ENCODE results near the gene FRA10AC1. TPM values are rescaled to one million over a fixed set of nuclear protein-coding genes. Genes with fewer than 3 reads are reported as not detected.

Gene FRA10AC1
- total and polyA plus RNA-seq, 4 donors = 4.3 to 38.9 (median 15.2) TPM

DNA sequence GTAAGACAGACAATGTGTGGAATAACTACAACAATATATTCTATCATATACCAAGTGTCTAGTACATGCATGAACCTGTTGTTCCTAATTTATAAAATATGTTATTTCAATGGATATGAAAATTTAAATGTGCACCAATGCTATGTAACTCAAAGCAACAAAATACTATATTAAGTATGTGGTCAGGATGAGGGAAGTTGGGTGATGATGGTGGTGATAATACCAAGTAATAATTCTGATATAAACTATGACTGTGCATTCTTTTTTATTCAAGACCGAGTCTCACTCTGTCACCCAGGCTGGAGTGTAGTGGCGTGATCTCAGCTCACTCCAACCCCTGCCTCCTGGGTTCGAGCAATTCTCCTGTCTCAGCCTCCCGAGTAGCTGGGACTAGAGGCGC, 2.1 kb upstream of the FRA10AC1 start:
- Histone ChIP-seq H3K4me3 (no peak overlapping the region), H3K9ac (ENCODE audit: insufficient read depth in 1 of 2, low read length in 2 of 2) (no peak overlapping the region), H3K9me3 (ENCODE audit: control insufficient read depth in 4 of 4, insufficient read depth in 3 of 4, low read length in 3 of 4) (no peaks in the 10 kb centered on the region), H3K27ac (ENCODE audit: low read depth in 1 of 2, low read length in 1 of 2) (no peak overlapping the region), H3K27me3 (ENCODE audit: control insufficient read depth in 3 of 3, insufficient read depth in 3 of 3, low read length in 2 of 3) (peaks cover 0 to 3% (median 3%) of the 10 kb centered on the region in 3 donors), H3K4me1 (ENCODE audit: control insufficient read depth in 5 of 5, insufficient read depth in 5 of 5, low read length in 5 of 5) (peaks cover 0 to 13% (median 0%) of the 10 kb centered on the region in 5 donors), H3K36me3 (ENCODE audit: control insufficient read depth in 4 of 4, insufficient read depth in 4 of 4, low read length in 4 of 4) (peaks cover 0 to 2% (median 0%) of the 10 kb centered on the region in 4 donors)
- 82 to 94% methylated on average over 5 of the region's 5 CpGs for WGBS, 2 donors
- DNase-seq (no peak), ATAC-seq (ENCODE audit: insufficient read depth, low FRiP score) (no peak)
- TF ChIP-seq, protein P1, sequence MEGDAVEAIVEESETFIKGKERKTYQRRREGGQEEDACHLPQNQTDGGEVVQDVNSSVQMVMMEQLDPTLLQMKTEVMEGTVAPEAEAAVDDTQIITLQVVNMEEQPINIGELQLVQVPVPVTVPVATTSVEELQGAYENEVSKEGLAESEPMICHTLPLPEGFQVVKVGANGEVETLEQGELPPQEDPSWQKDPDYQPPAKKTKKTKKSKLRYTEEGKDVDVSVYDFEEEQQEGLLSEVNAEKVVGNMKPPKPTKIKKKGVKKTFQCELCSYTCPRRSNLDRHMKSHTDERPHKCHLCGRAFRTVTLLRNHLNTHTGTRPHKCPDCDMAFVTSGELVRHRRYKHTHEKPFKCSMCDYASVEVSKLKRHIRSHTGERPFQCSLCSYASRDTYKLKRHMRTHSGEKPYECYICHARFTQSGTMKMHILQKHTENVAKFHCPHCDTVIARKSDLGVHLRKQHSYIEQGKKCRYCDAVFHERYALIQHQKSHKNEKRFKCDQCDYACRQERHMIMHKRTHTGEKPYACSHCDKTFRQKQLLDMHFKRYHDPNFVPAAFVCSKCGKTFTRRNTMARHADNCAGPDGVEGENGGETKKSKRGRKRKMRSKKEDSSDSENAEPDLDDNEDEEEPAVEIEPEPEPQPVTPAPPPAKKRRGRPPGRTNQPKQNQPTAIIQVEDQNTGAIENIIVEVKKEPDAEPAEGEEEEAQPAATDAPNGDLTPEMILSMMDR (IDR thresholded peaks at IDR 0.05; ENCODE audit: control extremely low read depth, extremely low read depth) = no peak

DNA sequence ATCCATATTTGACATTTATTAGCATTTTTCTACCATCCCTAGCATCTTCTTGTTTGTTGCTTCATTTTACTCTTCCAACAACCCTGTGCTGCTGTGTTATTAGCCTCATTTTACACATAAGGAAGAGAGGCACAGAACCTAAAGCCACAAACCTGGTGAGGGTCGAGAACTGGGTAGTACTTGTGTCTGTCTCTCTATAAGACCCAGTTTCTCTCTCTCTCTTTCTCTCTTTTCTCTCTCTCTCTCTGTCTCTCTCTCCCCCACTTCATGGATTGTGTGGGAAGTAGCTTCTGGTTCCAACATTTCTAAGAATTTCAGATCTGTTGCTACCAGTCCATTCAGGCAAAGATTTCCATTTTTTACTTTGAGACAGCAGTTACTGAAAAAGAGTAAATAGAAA, 1.4 kb upstream of the FRA10AC1 start:
- peaks cover 0 to 13% (median 0%) of the 10 kb centered on the region in 5 donors for H3K4me1 ChIP-seq (ENCODE audit: control insufficient read depth in 5 of 5, insufficient read depth in 5 of 5, low read length in 5 of 5)
- no peaks in the 10 kb centered on the region for H3K9me3 ChIP-seq (ENCODE audit: control insufficient read depth in 4 of 4, insufficient read depth in 3 of 4, low read length in 3 of 4)
- no peak overlapping the region for H3K27ac ChIP-seq (ENCODE audit: low read depth in 1 of 2, low read length in 1 of 2)
- TF ChIP-seq, protein P1 (IDR thresholded peaks at IDR 0.05; ENCODE audit: control extremely low read depth, extremely low read depth) = no peak
- H3K36me3 ChIP-seq (ENCODE audit: control insufficient read depth in 4 of 4, insufficient read depth in 4 of 4, low read length in 4 of 4) = peaks cover 0 to 8% (median 0%) of the 10 kb centered on the region in 4 donors
- peaks cover 0 to 3% (median 3%) of the 10 kb centered on the region in 3 donors for H3K27me3 ChIP-seq (ENCODE audit: control insufficient read depth in 3 of 3, insufficient read depth in 3 of 3, low read length in 2 of 3)
- peak overlapping the region in 1 of 2 donors; percentile 52 for H3K9ac ChIP-seq (ENCODE audit: insufficient read depth in 1 of 2, low read length in 2 of 2)
- DNase-seq (no peak), ATAC-seq (ENCODE audit: insufficient read depth, low FRiP score) (no peak)
- no peak overlapping the region for H3K4me3 ChIP-seq
- 61 to 74% methylated on average over 1 of the region's 1 CpG for WGBS, 2 donors

DNA sequence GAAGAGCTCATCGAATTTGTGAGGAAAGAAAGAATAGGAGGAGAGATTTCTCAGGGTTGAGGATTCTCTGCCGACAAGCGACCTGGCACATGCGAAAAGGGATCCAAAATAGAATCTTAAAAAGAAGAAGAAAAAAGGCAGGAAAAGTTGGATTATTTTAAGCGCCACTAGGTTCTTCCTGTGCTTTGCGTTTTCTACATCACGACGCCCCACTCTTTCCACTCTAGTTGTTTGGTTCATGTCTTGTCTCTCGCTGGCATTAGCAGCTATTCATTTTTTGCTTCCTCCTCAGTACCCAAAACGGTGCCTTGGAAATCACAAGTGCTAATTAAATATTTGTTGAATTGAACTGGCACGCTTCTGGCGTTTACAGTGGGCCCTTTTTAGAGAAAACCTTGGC, 674 bp upstream of the FRA10AC1 start:
- H3K4me3 ChIP-seq = peak overlapping the region; percentile 72
- H3K27ac ChIP-seq (ENCODE audit: low read depth in 1 of 2, low read length in 1 of 2) = peak overlapping the region; percentile 92 to 93
- peaks cover 0 to 8% (median 0%) of the 10 kb centered on the region in 4 donors for H3K36me3 ChIP-seq (ENCODE audit: control insufficient read depth in 4 of 4, insufficient read depth in 4 of 4, low read length in 4 of 4)
- ATAC-seq (ENCODE audit: insufficient read depth, low FRiP score) = no peak
- peaks cover 0 to 13% (median 0%) of the 10 kb centered on the region in 5 donors for H3K4me1 ChIP-seq (ENCODE audit: control insufficient read depth in 5 of 5, insufficient read depth in 5 of 5, low read length in 5 of 5)
- H3K9ac ChIP-seq (ENCODE audit: insufficient read depth in 1 of 2, low read length in 2 of 2) = peak overlapping the region; percentile 87 to 93
- no peaks in the 10 kb centered on the region for H3K9me3 ChIP-seq (ENCODE audit: control insufficient read depth in 4 of 4, insufficient read depth in 3 of 4, low read length in 3 of 4)
- 1 to 2% methylated on average over 12 of the region's 12 CpGs for WGBS, 2 donors
- peaks cover 0 to 3% (median 3%) of the 10 kb centered on the region in 3 donors for H3K27me3 ChIP-seq (ENCODE audit: control insufficient read depth in 3 of 3, insufficient read depth in 3 of 3, low read length in 2 of 3)
- TF ChIP-seq, protein P1 (IDR thresholded peaks at IDR 0.05; ENCODE audit: control extremely low read depth, extremely low read depth) = no peak
- peak in 2 of 3 donors; percentile 20 to 51 for DNase-seq

DNA sequence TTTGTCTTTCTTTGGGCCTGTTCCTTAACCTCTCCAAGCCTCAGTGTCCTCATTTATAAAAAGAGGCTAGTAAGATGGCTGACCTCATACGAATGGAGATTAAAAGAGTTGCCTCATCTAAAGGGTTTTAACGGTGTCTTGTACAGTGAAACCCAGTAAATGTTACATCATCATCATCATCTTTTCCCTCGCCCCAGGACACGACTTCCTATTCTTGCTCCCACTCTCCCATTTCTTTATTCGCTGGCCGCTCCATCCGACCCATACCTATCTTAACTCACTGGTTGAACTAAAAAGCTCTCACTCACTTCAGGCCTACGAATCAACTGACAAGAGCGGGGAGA, 554 bp downstream of the FRA10AC1 start:
- peaks cover 0 to 8% (median 6%) of the 10 kb centered on the region in 4 donors for H3K36me3 ChIP-seq (ENCODE audit: control insufficient read depth in 4 of 4, insufficient read depth in 4 of 4, low read length in 4 of 4)
- H3K9ac ChIP-seq (ENCODE audit: insufficient read depth in 1 of 2, low read length in 2 of 2) = peak overlapping the region; percentile 51 to 92
- H3K27ac ChIP-seq (ENCODE audit: low read depth in 1 of 2, low read length in 1 of 2) = peak overlapping the region; percentile 43 to 52
- TF ChIP-seq, protein P1 (IDR thresholded peaks at IDR 0.05; ENCODE audit: control extremely low read depth, extremely low read depth) = no peak
- H3K4me3 ChIP-seq = peak overlapping the region; percentile 82
- peaks cover 0 to 3% (median 0%) of the 10 kb centered on the region in 3 donors for H3K27me3 ChIP-seq (ENCODE audit: control insufficient read depth in 3 of 3, insufficient read depth in 3 of 3, low read length in 2 of 3)
- no peaks in the 10 kb centered on the region for H3K9me3 ChIP-seq (ENCODE audit: control insufficient read depth in 4 of 4, insufficient read depth in 3 of 4, low read length in 3 of 4)
- DNase-seq = no peak
- ATAC-seq (ENCODE audit: insufficient read depth, low FRiP score) = no peak
- WGBS, 2 donors = 0 to 1% methylated on average over 9 of the region's 9 CpGs
- H3K4me1 ChIP-seq (ENCODE audit: control insufficient read depth in 5 of 5, insufficient read depth in 5 of 5, low read length in 5 of 5) = peaks cover 0 to 13% (median 0%) of the 10 kb centered on the region in 5 donors

All from lung (tissue), 12 donors.